ENCODE results near the gene FARP1.
"Not testable (repeated sequence)": the region's sequence is repeated elsewhere in the genome, so short reads cannot be mapped to it uniquely, and the experiment has no call there.

The FARP1 gene

GRCh38 chr13:98206946-98207345 is 64.1 kb downstream of the FARP1 start:
- no peak for DNase-seq

GRCh38 chr13:98207416-98207815 is 64.5 kb downstream of the FARP1 start:
- no peak for DNase-seq

- DNase-seq: no peak
Observed at GRCh38 chr13:98208606-98209005, 65.7 kb downstream of the FARP1 start.

GRCh38 chr13:98212763-98213162 is 69.9 kb downstream of the FARP1 start:
- DNase-seq: no peak

GRCh38 chr13:98213354-98213753 is 70.5 kb downstream of the FARP1 start:
- DNase-seq: no peak

GRCh38 chr13:98214008-98214643 is 71.2 kb downstream of the FARP1 start:
- no peak for DNase-seq

GRCh38 chr13:98214707-98215106 is 71.8 kb downstream of the FARP1 start:
- no peak for DNase-seq

GRCh38 chr13:98215508-98215907 is 72.6 kb downstream of the FARP1 start:
- DNase-seq: no peak

GRCh38 chr13:98216135-98216565 is 73.3 kb downstream of the FARP1 start:
- no peak for DNase-seq

- DNase-seq: no peak
Observed at GRCh38 chr13:98216711-98217285, 73.9 kb downstream of the FARP1 start.

- DNase-seq: no peak
Observed at GRCh38 chr13:98217597-98217996, 74.7 kb downstream of the FARP1 start.

- DNase-seq: no peak
Observed at GRCh38 chr13:98219685-98220084, 76.8 kb downstream of the FARP1 start.

- DNase-seq: no peak
Observed at GRCh38 chr13:98220271-98220791, 77.4 kb downstream of the FARP1 start.

GRCh38 chr13:98221234-98221633 is 78.3 kb downstream of the FARP1 start:
- no peak for DNase-seq

- no peak for DNase-seq
Observed at GRCh38 chr13:98222081-98222554, 79.2 kb downstream of the FARP1 start.

GRCh38 chr13:98222816-98223215 is 79.9 kb downstream of the FARP1 start:
- no peak for DNase-seq

- DNase-seq: no peak
Observed at GRCh38 chr13:98223741-98224140, 80.8 kb downstream of the FARP1 start.

- no peak for DNase-seq
Observed at GRCh38 chr13:98224557-98224956, 81.7 kb downstream of the FARP1 start.

- no peak for DNase-seq
Observed at GRCh38 chr13:98225036-98225940, 82.4 kb downstream of the FARP1 start.

GRCh38 chr13:98226496-98226895 is 83.6 kb downstream of the FARP1 start:
- DNase-seq: no peak

GRCh38 chr13:98228661-98229341 is 85.9 kb downstream of the FARP1 start:
- no peak for DNase-seq

- DNase-seq: not testable (repeated sequence)
Observed at GRCh38 chr13:98230762-98231161, 87.9 kb downstream of the FARP1 start.

GRCh38 chr13:98232456-98232855 is 89.6 kb downstream of the FARP1 start:
- no peak for DNase-seq

Data from suppressor macrophage (primary cell).